Astrocyte of the cerebellum (primary cell): ENCODE measurements around the gene CD3G.
"Not testable (repeated sequence)": the region's sequence is repeated elsewhere in the genome, so short reads cannot be mapped to it uniquely, and the experiment has no call there.

Source experiments
- DNase-seq: peaks from one replicate; pipeline ENCODE4 v3.0.0-alpha.2; 2011; ENCODE audit warnings: low read depth
- H3K4me3 ChIP-seq: 2 replicates; pipeline ENCODE4 v1.5.1; 2011; ENCODE audit warnings: mild to moderate bottlenecking, low read depth, low read length, moderate library complexity
- CTCF ChIP-seq: IDR thresholded peaks from 2 replicates; pipeline ENCODE4 v1.5.1; 2012; ENCODE audit warnings: low read length, low read depth, moderate library complexity, mild to moderate bottlenecking; ENCODE audit errors: missing control alignments
- in situ Hi-C: cut with HindIII; loops from 2 replicates; pipeline ENCODE4 v1.10.0; 2017; ENCODE audit warnings: low sequenced_read_pairs

The CD3G gene

GRCh38 chr11:118305726-118306125, 38.4 kb upstream of the CD3G start:
- in situ Hi-C loops = no loop called here
- H3K4me3 ChIP-seq = no peak overlapping the region
- no peak for TF ChIP-seq CTCF
- DNase-seq = no peak

GRCh38 chr11:118306556-118306955, 37.6 kb upstream of the CD3G start:
- in situ Hi-C loops = no loop called here
- no peak for TF ChIP-seq CTCF
- DNase-seq = no peak
- no peak overlapping the region for H3K4me3 ChIP-seq

GRCh38 chr11:118308995-118309528, 35.1 kb upstream of the CD3G start:
- in situ Hi-C loops, DNase-seq: not testable (repeated sequence)

GRCh38 chr11:118310271-118310670, 33.9 kb upstream of the CD3G start:
- H3K4me3 ChIP-seq = no peak overlapping the region
- no peak for TF ChIP-seq CTCF
- in situ Hi-C loops = no loop called here
- no peak for DNase-seq

More at GRCh38 chr11:118308995-118309528, 35.1 kb upstream of the CD3G start:
- H3K4me3 ChIP-seq = not testable (repeated sequence)

- H3K4me3 ChIP-seq = no peak overlapping the region
- TF ChIP-seq CTCF = no peak
- in situ Hi-C loops = no loop called here
- no peak for DNase-seq
Measured at GRCh38 chr11:118310781-118311485, 33.2 kb upstream of the CD3G start.

GRCh38 chr11:118311518-118311917, 32.6 kb upstream of the CD3G start:
- no peak overlapping the region for H3K4me3 ChIP-seq
- in situ Hi-C loops = no loop called here
- DNase-seq = no peak
- no peak for TF ChIP-seq CTCF

GRCh38 chr11:118312328-118312727, 31.8 kb upstream of the CD3G start:
- no peak for TF ChIP-seq CTCF
- no peak overlapping the region for H3K4me3 ChIP-seq
- in situ Hi-C loops = no loop called here
- DNase-seq = no peak
